Activated naive CD4-positive, alpha-beta T cell treated with anti-CD3 and anti-CD28 coated beads for 36 hours (primary cell): Measurements from ENCODE around the gene OR1S2. TPM values are rescaled to one million over a fixed set of nuclear protein-coding genes. Genes with fewer than 3 reads are reported as not detected.
"Not testable (repeated sequence)": the region's sequence is repeated elsewhere in the genome, so short reads cannot be mapped to it uniquely, and the experiment has no call there.

Source experiments
- CTCF ChIA-PET: fragments of 350-600 bp; sonication (Branson Sonifier 250); formaldehyde crosslinking; loops from one replicate; lab custom pipeline; 2021; ENCODE audit warnings: antibody characterized with exemption; lab: Charles Lee
- DNase-seq: peaks from one replicate; pipeline ENCODE4 v3.0.0-alpha.2; 2020
- H3K27ac Mint-ChIP-seq: one replicate; pipeline ENCODE4 v1.8.0; 2021; ENCODE audit warnings: mild to moderate bottlenecking, mixed read lengths
- H3K27me3 Mint-ChIP-seq: one replicate; pipeline ENCODE4 v1.8.0; 2021; ENCODE audit warnings: low read depth, mixed read lengths
- H3K36me3 Mint-ChIP-seq: one replicate; pipeline ENCODE4 v1.8.0; 2021; ENCODE audit warnings: low read depth, mixed read lengths
- H3K4me1 Mint-ChIP-seq: one replicate; pipeline ENCODE4 v1.8.0; 2021; ENCODE audit warnings: low read depth, mixed read lengths
- H3K4me3 Mint-ChIP-seq: one replicate; pipeline ENCODE4 v1.8.0; 2021; ENCODE audit warnings: mild to moderate bottlenecking, moderate library complexity, mixed read lengths
- H3K9me3 Mint-ChIP-seq: one replicate; pipeline ENCODE4 v1.8.0; 2021; ENCODE audit warnings: mixed read lengths
- intact Hi-C: fragments of 100-400 bp; cut with micrococcal nuclease; formaldehyde crosslinking; loops from one replicate; pipeline ENCODE4 v1.15.1; 2023
- total RNA-seq, 2 experiments: library from RNA; stranded (reverse); gene quantifications; one replicate each; pipeline ENCODE4 v1.2.3, GENCODE V29; 2021

The OR1S2 gene
- not detected for total RNA-seq

GRCh38 chr11:58204042-58204441 is at the start of gene OR1S2:
OR1S2 (minus strand) TSS chr11:58204142; CDS start chr11:58204142, 0 bp downstream.
- H3K27ac Mint-ChIP-seq, result no peak within 1 kb of the TSS
- intact Hi-C loops, result no loop called here
- H3K4me3 Mint-ChIP-seq, result no peak within 1 kb of the TSS

GRCh38 chr11:58243954-58244353 is 40.0 kb upstream of the OR1S2 start:
- no peaks in the 10 kb centered on the region for H3K4me1 Mint-ChIP-seq
- H3K27me3 Mint-ChIP-seq, result peaks cover 18% of the 10 kb centered on the region
- peaks cover 14% of the 10 kb centered on the region for H3K9me3 Mint-ChIP-seq

More at GRCh38 chr11:58204042-58204441, at the start of gene OR1S2:
- Mint-ChIP-seq H3K4me1 (no peaks in the 10 kb centered on the region), H3K27me3 (peaks cover 21% of the 10 kb centered on the region), H3K36me3 (no peaks in the 10 kb centered on the region), H3K9me3 (no peaks in the 10 kb centered on the region)
- CTCF ChIA-PET, result no interaction called here
- no peak for DNase-seq

GRCh38 chr11:58227956-58228615 is 24.1 kb upstream of the OR1S2 start:
- Mint-ChIP-seq H3K4me1 (no peaks in the 10 kb centered on the region), H3K9me3 (no peaks in the 10 kb centered on the region), H3K36me3 (no peaks in the 10 kb centered on the region), H3K27ac (no peak overlapping the region), H3K4me3 (no peak overlapping the region), H3K27me3 (peaks cover 3% of the 10 kb centered on the region)
- DNase-seq, result no peak
- intact Hi-C loops, result no loop called here
- CTCF ChIA-PET, result no interaction called here

More at GRCh38 chr11:58243954-58244353, 40.0 kb upstream of the OR1S2 start:
- intact Hi-C loops, result no loop called here
- Mint-ChIP-seq H3K27ac (no peak overlapping the region), H3K36me3 (no peaks in the 10 kb centered on the region), H3K4me3 (no peak overlapping the region)
- CTCF ChIA-PET, result interaction anchor here (0.6 kb wide), 1 partner anchor 72 kb away, joined by 3 read pairs; no protein-coding TSS in a partner anchor
- no peak for DNase-seq

- Mint-ChIP-seq H3K4me3 (no peak overlapping the region), H3K9me3 (no peaks in the 10 kb centered on the region), H3K27ac (no peak overlapping the region), H3K36me3 (no peaks in the 10 kb centered on the region), H3K27me3 (peaks cover 10% of the 10 kb centered on the region), H3K4me1 (no peaks in the 10 kb centered on the region)
- CTCF ChIA-PET, result no interaction called here
- no peak for DNase-seq
- intact Hi-C loops, result no loop called here
These were observed 18.8 kb upstream of the OR1S2 start for GRCh38 chr11:58222721-58223120.

GRCh38 chr11:58216476-58216875 is 12.5 kb upstream of the OR1S2 start:
- no peaks in the 10 kb centered on the region for H3K4me1 Mint-ChIP-seq
- H3K27ac Mint-ChIP-seq, result no peak overlapping the region
- no peaks in the 10 kb centered on the region for H3K36me3 Mint-ChIP-seq
- no peaks in the 10 kb centered on the region for H3K9me3 Mint-ChIP-seq
- DNase-seq, result no peak
- CTCF ChIA-PET, result no interaction called here
- peaks cover 12% of the 10 kb centered on the region for H3K27me3 Mint-ChIP-seq
- intact Hi-C loops, result no loop called here
- H3K4me3 Mint-ChIP-seq, result no peak overlapping the region

GRCh38 chr11:58212420-58212819 is 8.5 kb upstream of the OR1S2 start, which contains the start of gene OR1S1:
OR1S1 (plus strand) TSS chr11:58212720.
- H3K27ac Mint-ChIP-seq, H3K9me3 Mint-ChIP-seq, H3K36me3 Mint-ChIP-seq, H3K4me1 Mint-ChIP-seq, DNase-seq, H3K4me3 Mint-ChIP-seq, CTCF ChIA-PET, intact Hi-C loops: not testable (repeated sequence)
- peaks cover 19% of the 10 kb centered on the region for H3K27me3 Mint-ChIP-seq

GRCh38 chr11:58199271-58199670 is 4.7 kb downstream of the OR1S2 start:
- no peaks in the 10 kb centered on the region for H3K4me1 Mint-ChIP-seq
- CTCF ChIA-PET, result interaction anchor here (0.6 kb wide), 1 partner anchor 442 kb away, joined by 3 read pairs; no protein-coding TSS in a partner anchor
- peaks cover 6% of the 10 kb centered on the region for H3K9me3 Mint-ChIP-seq
- intact Hi-C loops, result no loop called here
- no peak overlapping the region for H3K4me3 Mint-ChIP-seq
- no peak overlapping the region for H3K27ac Mint-ChIP-seq
- DNase-seq, result no peak
- peaks cover 12% of the 10 kb centered on the region for H3K27me3 Mint-ChIP-seq
- H3K36me3 Mint-ChIP-seq, result no peaks in the 10 kb centered on the region

GRCh38 chr11:58195939-58196338 is 8.0 kb downstream of the OR1S2 start:
- intact Hi-C loops, result no loop called here
- Mint-ChIP-seq H3K9me3 (peaks cover 6% of the 10 kb centered on the region), H3K4me1 (no peaks in the 10 kb centered on the region), H3K27ac (no peak overlapping the region), H3K27me3 (peaks cover 4% of the 10 kb centered on the region), H3K36me3 (no peaks in the 10 kb centered on the region), H3K4me3 (no peak overlapping the region)
- DNase-seq, result no peak
- CTCF ChIA-PET, result no interaction called here

- peaks cover 6% of the 10 kb centered on the region for H3K9me3 Mint-ChIP-seq
- no peak for DNase-seq
- CTCF ChIA-PET, result no interaction called here
- intact Hi-C loops, result no loop called here
- no peak overlapping the region for H3K4me3 Mint-ChIP-seq
- H3K27me3 Mint-ChIP-seq, result peaks cover 5% of the 10 kb centered on the region
- no peak overlapping the region for H3K27ac Mint-ChIP-seq
- no peaks in the 10 kb centered on the region for H3K36me3 Mint-ChIP-seq
- no peaks in the 10 kb centered on the region for H3K4me1 Mint-ChIP-seq
These were observed 10.6 kb downstream of the OR1S2 start for GRCh38 chr11:58193391-58193790.

- Mint-ChIP-seq H3K27me3 (peaks cover 5% of the 10 kb centered on the region), H3K4me1 (no peaks in the 10 kb centered on the region), H3K9me3 (peaks cover 3% of the 10 kb centered on the region), H3K36me3 (no peaks in the 10 kb centered on the region), H3K4me3 (no peak overlapping the region), H3K27ac (no peak overlapping the region)
- intact Hi-C loops, result no loop called here
- DNase-seq, result no peak
- CTCF ChIA-PET, result no interaction called here
These were observed 11.7 kb downstream of the OR1S2 start for GRCh38 chr11:58192229-58192628.

GRCh38 chr11:58188770-58189169 is 15.2 kb downstream of the OR1S2 start, which contains the start of gene OR9Q2:
OR9Q2 (plus strand) TSS chr11:58189070; CDS start chr11:58190491, 1,421 bp downstream.
- Mint-ChIP-seq H3K9me3 (no peaks in the 10 kb centered on the region), H3K27ac (no peak within 1 kb of the TSS), H3K4me1 (no peaks in the 10 kb centered on the region), H3K4me3 (no peak within 1 kb of the TSS), H3K27me3 (peaks cover 2% of the 10 kb centered on the region), H3K36me3 (no peaks in the 10 kb centered on the region)
- DNase-seq, result no peak
- intact Hi-C loops, result no loop called here
- CTCF ChIA-PET, result no interaction called here

GRCh38 chr11:58186938-58187337 is 17.0 kb downstream of the OR1S2 start:
- no peak for DNase-seq
- Mint-ChIP-seq H3K4me3 (no peak overlapping the region), H3K9me3 (no peaks in the 10 kb centered on the region), H3K27ac (no peak overlapping the region), H3K27me3 (peaks cover 2% of the 10 kb centered on the region), H3K4me1 (no peaks in the 10 kb centered on the region), H3K36me3 (no peaks in the 10 kb centered on the region)
- intact Hi-C loops, result no loop called here
- CTCF ChIA-PET, result no interaction called here

GRCh38 chr11:58179648-58180047 is 24.3 kb downstream of the OR1S2 start:
- peaks cover 19% of the 10 kb centered on the region for H3K27me3 Mint-ChIP-seq

More at GRCh38 chr11:58179648-58180047, 24.3 kb downstream of the OR1S2 start:
- Mint-ChIP-seq H3K4me3 (no peak overlapping the region), H3K9me3 (no peaks in the 10 kb centered on the region), H3K4me1 (no peaks in the 10 kb centered on the region), H3K36me3 (no peaks in the 10 kb centered on the region), H3K27ac (no peak overlapping the region)
- intact Hi-C loops, result no loop called here
- DNase-seq, result no peak
- CTCF ChIA-PET, result no interaction called here
